HG02943 (cell line): Measurements from ENCODE around the gene TMX3.

Experiments used
- ATAC-seq: cut with Tn5 transposase; IDR thresholded peaks from one replicate; pipeline ENCODE4 v1.9.1; 2021; ENCODE audit warnings: mild to moderate bottlenecking, low read depth, moderate library complexity; ENCODE audit not compliant: unreplicated experiment

The TMX3 gene

GRCh38 chr18:68713796-68714195, 1.1 kb downstream of the TMX3 start:
- no peak for ATAC-seq

- ATAC-seq = no peak
Measured at GRCh38 chr18:68713131-68713530, 1.8 kb downstream of the TMX3 start.

GRCh38 chr18:68707646-68708045, 7.3 kb downstream of the TMX3 start:
- ATAC-seq = no peak

GRCh38 chr18:68705119-68705518, 9.8 kb downstream of the TMX3 start:
- ATAC-seq = no peak

- no peak for ATAC-seq
Measured at GRCh38 chr18:68703326-68703725, 11.6 kb downstream of the TMX3 start.

- no peak for ATAC-seq
Measured at GRCh38 chr18:68701353-68701752, 13.6 kb downstream of the TMX3 start.

GRCh38 chr18:68699043-68699442, 15.9 kb downstream of the TMX3 start:
- ATAC-seq = no peak

- no peak for ATAC-seq
Measured at GRCh38 chr18:68696937-68697336, 18.0 kb downstream of the TMX3 start.

GRCh38 chr18:68694316-68694715, 20.6 kb downstream of the TMX3 start:
- ATAC-seq = no peak

GRCh38 chr18:68693091-68693815, 21.7 kb downstream of the TMX3 start:
- ATAC-seq = no peak

GRCh38 chr18:68679528-68679927, 35.4 kb downstream of the TMX3 start:
- ATAC-seq = no peak

- ATAC-seq = peak; percentile 74
Measured at GRCh38 chr18:68676913-68677312, 38.0 kb downstream of the TMX3 start.

- no peak for ATAC-seq
Measured at GRCh38 chr18:68667121-68667520, 47.8 kb downstream of the TMX3 start.

GRCh38 chr18:68666381-68666780, 48.5 kb downstream of the TMX3 start:
- no peak for ATAC-seq

- ATAC-seq = no peak
Measured at GRCh38 chr18:68665628-68666027, 49.3 kb downstream of the TMX3 start.

- no peak for ATAC-seq
Measured at GRCh38 chr18:68662754-68663153, 52.2 kb downstream of the TMX3 start.

- no peak for ATAC-seq
Measured at GRCh38 chr18:68660354-68661183, 54.3 kb downstream of the TMX3 start.

- ATAC-seq = no peak
Measured at GRCh38 chr18:68648191-68648590, 66.7 kb downstream of the TMX3 start.

- no peak for ATAC-seq
Measured at GRCh38 chr18:68642003-68642402, 72.9 kb downstream of the TMX3 start.

GRCh38 chr18:68640861-68641260, 74.0 kb downstream of the TMX3 start:
- no peak for ATAC-seq

- no peak for ATAC-seq
Measured at GRCh38 chr18:68638613-68639012, 76.3 kb downstream of the TMX3 start.

- no peak for ATAC-seq
Measured at GRCh38 chr18:68627812-68628211, 87.1 kb downstream of the TMX3 start.
